HG03039 (cell line): Measurements from ENCODE around the gene AMIGO1.

Source experiments
- ATAC-seq: cut with Tn5 transposase; IDR thresholded peaks from one replicate; pipeline ENCODE4 v1.9.1; 2021; ENCODE audit warnings: mild to moderate bottlenecking, moderate library complexity; ENCODE audit not compliant: unreplicated experiment

Gene AMIGO1

DNA sequence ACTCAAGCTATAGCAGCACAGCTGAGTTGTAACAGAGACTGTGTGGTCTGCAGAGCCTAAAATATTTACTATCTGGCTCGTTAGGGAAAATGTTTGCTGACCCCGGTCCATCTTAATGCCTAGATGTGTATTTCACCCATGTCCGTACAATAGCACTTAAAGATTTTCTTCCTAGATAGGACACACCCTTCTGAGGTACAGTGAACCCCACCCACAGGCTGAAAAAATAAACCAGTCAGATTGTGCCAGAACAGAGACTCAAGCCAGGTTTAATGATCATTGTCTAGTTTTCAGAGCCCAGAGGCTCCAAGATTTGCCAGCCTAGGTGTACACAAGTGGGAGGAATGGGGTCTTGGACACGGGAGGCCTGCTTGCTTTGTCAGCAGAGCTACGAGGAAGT, 5.6 kb downstream of the AMIGO1 start:
- no peak for ATAC-seq

DNA sequence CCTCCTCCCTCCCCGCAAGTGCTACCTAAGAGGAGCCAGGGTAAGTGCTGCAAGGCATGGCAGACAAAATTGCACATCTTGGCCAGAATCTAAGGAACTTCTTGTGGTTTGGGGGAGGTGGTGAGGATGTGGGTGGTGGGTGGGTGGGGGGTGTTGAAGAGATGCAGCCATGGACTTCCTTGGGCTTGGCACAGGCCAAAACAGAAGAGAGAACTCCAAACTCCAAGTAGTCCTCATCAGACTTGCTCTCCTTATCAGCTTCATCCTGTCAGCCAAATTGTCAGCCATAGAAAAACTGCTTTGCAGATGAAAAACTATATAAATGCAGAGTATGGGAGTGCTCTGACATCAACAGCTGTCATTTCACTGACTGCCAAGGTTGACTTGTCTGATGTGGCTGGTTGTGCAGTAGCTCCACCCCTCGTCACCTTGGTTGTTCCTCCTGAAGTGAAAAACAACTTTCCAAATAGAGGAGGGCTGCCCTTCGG, 7.1 kb downstream of the AMIGO1 start:
- no peak for ATAC-seq

GRCh38 chr1:109501644-109502363, 7.7 kb downstream of the AMIGO1 start:
- ATAC-seq, result no peak

DNA sequence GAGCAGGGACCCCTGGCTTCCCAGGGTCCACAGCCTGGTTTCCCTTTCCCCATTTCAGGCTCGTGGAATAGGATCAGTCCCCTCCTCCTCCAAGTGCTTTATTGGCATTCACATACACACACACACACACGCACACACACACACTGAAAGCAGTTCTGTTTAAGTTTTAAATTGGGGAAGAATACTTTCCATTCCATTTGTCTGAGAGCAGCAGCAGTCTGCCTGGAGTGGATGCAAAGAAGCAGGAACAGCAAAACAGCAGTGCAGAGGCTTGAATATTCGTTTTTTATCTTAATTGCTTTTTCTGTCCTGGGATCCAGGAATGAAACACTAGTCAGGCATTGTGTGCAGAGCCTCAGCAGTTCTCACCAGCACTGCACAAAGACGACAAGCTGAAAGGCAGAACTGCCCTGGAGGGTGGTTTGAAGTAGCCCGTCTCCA, 8.6 kb downstream of the AMIGO1 start:
- ATAC-seq, result no peak

DNA sequence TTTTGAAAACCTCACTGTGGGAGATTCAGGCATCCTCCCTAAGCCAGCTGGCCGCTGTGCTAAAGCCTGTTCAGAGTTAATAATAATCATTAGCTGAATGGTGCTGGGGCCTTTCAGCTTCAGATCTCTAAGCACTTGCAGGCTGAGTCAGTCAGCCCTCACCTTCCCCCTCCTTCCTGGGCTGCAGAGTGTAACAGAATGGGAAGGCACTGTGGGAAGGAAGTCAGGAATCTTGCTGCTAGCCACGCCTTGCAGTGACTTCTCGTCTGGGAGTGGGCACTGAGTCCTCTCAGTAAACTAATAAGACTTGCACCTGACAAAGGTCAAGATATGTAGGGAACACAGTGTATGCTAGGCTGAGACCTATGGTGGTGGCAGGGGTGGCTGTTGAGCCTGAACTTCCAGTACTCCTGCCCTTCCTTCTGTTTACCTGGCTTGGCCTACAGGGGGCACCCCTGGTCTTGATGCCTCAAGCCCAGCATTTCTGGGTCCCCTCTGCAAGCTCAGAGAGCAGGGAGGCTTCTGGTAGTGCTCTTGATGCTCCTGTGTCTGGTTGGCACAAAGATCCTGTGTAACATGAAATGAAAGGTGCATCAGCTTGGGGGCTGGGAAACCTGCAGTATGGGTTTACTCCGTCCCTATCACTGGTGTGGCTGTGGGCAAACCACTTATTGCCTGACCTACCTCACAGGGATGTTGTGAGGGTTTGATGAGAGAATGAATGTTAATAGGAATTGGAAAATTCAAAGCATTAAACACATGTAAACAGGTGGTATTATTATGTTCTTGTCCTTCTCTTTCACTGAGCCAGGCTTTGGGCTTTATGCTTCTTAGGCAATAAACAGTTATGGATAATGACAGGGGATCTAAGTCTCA, 9.6 kb downstream of the AMIGO1 start:
- no peak for ATAC-seq

DNA sequence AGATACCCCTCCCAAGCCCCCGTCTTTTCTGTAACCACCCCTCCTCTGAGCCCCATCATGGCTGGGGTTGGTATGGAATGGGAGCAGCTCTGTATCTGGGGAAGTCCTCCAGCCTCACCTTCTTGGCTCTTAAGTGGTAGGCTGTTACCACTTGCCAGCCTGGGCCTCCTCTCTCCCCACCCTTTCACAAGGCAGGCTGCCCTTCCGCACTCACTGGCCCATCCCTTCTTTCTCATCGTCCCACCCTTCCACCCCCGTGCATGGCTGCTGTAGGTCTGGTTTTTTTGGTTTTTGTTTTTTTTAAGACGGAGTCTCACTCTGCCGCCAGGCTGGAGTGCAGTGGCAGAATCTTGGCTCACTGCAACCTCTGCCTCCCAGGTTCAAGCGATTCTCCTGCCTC, 10.4 kb downstream of the AMIGO1 start:
- ATAC-seq, result no peak

DNA sequence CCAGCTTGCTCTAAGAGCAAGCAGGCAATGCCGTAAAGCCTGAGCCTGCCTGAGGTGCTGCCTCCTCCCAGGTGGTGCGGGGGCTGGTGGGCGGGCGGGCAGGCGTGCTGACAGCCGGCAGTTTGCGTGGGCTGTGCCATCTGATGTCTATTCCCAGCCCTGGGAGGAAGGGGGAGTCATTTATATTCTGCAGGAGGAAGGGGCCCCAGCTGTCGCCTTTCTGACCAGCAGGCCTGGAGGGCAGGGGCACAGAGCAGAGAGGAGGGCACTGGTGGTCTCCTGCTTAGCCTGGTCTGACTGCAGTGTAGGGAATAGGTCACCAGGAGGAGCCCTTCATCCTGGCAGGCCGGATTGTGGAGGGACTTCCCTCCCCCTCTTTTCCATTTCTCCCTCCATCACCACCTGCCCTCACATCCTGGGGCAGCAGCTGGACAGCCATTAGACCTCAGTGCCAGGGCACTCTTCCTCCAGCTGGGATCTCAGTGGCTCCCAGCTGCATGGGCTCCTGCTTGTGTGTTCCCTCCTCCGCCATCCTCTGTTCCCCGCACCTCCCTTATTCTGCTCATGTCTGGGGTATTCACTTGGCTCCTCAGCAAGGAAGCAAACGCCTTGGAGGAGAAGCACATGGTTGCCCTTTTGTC, 11.2 kb downstream of the AMIGO1 start:
- no peak for ATAC-seq

GRCh38 chr1:109497449-109498160, 11.9 kb downstream of the AMIGO1 start:
- ATAC-seq, result no peak

- no peak for ATAC-seq
These were observed 13.8 kb downstream of the AMIGO1 start for GRCh38 chr1:109495738-109496137.

- ATAC-seq, result peak; percentile 81
These were observed 15.6 kb downstream of the AMIGO1 start, which contains the start of gene CYB561D1 for GRCh38 chr1:109493805-109494539. CYB561D1 (plus strand) TSS chr1:109494094; CDS start chr1:109494140, 46 bp downstream.

DNA sequence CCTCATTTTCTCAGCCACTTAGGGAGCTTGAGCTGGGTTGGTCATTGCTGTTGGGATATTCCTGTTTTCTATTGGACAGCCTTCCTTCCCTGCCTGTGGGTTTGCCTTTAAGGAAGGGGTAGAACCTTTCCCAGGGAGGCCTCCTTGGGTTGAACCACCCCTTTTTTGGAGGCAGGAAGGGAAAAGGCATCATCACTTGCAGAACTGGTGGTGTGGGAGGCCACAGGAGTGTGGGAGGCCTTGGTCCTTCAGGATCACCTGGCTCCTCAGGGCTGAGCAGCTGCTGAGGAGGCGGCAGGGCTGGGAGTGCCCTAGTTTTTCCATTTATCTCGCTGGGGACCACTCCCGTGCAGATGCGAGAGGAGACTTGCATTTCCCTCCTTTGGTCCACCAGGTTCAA, 16.3 kb downstream of the AMIGO1 start:
- no peak for ATAC-seq

DNA sequence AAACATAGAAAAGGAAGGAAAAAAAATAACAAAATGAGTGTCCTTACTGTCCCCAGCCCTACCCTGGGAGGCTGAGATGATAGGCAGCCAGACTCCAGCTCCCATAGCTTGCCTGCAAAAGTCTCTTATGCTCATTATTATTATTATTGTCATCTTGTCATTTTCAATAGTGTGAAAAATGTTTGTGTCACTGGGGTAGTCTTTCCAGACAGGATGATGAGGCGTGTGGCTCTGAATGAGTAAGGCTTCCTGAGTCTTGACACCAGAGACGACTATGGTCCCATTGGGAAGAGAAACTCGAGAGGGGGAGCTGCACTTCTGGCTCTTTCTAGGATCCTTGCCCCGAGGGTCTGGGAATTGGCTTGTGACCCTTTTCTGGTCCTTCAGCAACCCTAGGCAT, 16.7 kb downstream of the AMIGO1 start:
- ATAC-seq, result no peak

GRCh38 chr1:109491372-109491771, 18.2 kb downstream of the AMIGO1 start:
- no peak for ATAC-seq

- ATAC-seq, result no peak
These were observed 18.6 kb downstream of the AMIGO1 start for GRCh38 chr1:109490934-109491302.

DNA sequence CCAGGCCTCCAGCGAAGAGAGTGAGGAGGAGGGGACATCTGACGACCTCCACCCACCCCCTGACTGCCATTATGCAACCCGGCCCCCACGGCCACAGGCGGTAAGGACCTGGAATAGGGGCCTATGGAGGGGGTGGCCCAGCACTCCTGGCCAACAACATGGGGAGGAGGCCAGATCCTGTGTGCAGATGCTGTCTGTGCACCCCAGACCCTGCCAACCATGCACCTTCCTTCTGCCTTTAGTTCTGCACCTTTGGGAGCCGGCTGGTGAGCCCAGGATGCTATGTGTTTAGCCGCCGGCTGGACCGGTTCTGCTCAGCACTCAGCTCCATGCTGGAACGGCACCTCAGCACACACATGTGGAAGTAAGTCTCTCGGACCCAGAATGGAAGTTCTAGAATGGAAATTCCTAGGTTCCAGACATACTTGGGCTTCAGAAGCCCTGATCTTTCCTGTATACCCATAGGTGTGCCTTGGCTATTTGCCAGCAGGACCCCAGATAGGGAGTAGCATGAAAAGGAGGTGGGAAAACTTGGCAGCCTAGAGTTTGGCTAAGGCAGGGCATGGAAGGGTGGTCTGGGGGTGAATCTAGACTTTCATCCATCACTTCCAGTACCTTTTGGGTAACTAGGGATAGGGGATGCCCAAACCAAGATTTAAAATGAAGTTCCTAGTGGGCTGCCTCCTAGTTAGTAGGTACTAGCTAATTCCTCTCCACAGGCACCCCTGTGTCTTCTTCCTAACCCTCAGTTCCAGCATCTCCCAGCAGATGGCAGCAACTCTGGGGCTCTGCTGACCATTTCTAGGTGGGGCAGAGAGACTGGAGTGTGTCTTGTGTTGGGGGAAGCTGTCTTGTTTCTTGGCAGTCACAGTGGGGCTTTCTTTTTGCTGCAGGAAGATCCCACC, 19.2 kb downstream of the AMIGO1 start:
- ATAC-seq, result no peak

DNA sequence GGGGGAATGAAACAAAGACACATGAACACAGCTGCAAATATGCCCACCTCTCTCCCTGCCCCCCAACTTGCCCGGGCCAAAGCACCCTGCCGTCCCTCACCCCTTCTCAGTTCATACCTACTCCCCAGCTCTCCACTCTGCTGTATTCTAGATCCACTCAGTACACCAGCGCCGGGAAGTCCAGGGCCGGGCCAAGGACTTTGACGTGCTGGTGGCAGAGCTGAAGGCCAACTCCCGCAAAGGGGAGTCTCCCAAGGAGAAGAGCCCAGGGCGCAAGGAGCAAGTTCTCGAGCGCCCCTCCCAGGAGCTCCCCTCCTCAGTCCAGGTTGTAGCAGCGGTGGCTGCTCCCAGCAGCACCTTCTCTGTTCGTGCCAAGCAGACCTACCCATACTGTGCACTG, 20.8 kb downstream of the AMIGO1 start:
- no peak for ATAC-seq

- no peak for ATAC-seq
These were observed 21.3 kb downstream of the AMIGO1 start for GRCh38 chr1:109488201-109488600.

DNA sequence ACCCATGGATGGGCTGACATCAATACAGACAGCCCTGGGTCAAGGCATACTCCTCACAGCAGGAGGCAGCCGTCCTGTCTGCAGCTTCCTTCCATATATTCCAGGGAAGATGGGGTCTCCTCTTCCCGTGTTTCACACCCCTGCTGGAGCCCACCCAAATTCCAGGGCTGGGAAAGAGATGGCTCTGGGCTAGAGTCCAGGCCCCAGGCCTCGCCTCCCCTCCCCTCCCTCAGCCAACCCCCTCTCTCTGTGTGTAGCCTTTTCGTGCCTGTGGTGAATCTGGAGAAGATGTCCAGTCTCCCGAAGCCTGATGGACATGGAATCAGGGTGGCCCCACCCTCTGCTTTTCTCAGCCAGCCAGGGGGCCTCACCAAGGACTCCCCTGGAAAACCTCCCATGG, 22.3 kb downstream of the AMIGO1 start:
- no peak for ATAC-seq

DNA sequence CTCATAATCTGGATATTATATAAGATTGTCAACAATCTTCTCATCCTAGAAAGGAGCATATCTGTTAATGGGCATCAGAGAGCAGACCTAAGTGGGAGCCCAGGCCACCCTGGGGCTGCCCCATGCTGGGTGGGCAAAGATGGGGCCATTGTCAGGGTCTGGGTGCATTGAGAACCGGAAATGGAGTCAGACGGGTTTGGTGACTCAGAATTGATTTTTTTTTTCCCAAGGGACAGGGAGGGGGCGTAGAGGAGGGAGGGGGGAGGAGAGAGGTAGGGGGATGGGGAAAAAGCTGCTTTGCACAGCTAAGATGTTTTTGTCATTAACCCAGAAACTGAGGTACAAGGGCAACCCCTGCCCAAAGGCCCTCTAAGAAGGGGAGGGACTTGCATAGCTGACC, 24.5 kb downstream of the AMIGO1 start:
- ATAC-seq, result no peak
